ENCODE measurements around the gene RMND5B. TPM values are rescaled to one million over a fixed set of nuclear protein-coding genes. Genes with fewer than 3 reads are reported as not detected.
"Not testable (repeated sequence)": the region's sequence is repeated elsewhere in the genome, so short reads cannot be mapped to it uniquely, and the experiment has no call there.

RMND5B gene
- total RNA-seq (2014; rRNA removed; shearing (Covaris generic)), result 15.8 and 17.6 TPM in 2 replicates

- peak; percentile 75 for DNase-seq (ENCODE audit: low read depth)
These were observed at the start of gene RMND5B for GRCh38 chr5:178130576-178131445. RMND5B (plus strand) TSS chr5:178131014; CDS start chr5:178138120, 7,106 bp downstream.

DNA sequence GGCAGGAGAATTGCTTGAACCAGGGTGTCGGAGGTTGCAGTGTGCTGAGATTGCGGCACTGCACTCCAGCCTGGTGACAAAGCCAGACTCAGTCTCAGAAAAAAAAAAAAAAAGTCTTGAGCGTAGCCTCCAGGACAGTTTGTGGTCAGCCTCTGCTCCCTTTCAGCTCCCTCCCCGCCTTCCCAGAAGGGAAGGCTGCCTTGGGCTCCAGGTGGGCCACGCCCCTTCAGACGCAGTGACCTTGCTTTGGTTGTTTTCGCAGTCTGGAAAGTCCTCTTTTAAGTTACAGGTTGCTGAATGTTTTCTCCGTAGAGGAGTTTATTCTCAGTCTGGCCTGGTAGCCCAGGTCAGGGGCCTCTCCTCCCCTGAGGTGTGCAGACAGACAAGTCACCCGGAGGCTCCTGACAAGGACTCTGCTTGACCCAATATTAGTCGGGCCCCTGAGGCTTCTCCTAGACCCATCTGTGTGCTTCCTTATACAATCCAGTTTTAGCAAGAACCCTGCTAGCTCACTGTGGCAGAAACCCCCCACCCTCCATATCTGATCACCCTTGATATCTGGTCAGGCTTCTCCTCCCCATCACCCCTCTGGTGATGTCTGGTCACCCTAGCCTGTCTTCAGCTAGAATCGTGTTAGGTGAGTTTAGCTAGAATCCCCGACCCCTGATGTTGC lies 49.1 kb upstream of the RMND5B start:
- DNase-seq (ENCODE audit: low read depth), result no peak

- DNase-seq (ENCODE audit: low read depth), result peak; percentile 30
These were observed 46.9 kb upstream of the RMND5B start for GRCh38 chr5:178083922-178084321.

DNA sequence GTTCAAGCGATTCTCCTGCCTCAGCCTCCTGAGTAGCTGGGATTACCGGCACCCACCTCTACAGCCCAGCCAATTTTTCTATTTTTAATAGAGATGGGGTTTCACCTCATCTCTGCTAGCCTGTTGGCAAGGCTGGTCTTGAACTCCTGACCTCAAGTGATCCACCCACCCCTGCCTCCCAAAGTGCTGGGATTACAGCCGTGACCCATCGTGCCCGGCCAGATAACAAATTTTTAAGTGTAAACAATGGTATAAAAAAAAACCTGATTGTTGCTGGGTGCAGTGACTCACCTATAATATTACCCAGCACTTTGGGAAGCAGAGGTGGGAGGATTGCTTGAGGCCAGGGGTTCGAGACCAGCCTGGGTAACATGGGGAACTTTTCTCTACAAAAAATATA lies 45.5 kb upstream of the RMND5B start:
- peak; percentile 29 for DNase-seq (ENCODE audit: low read depth)

DNA sequence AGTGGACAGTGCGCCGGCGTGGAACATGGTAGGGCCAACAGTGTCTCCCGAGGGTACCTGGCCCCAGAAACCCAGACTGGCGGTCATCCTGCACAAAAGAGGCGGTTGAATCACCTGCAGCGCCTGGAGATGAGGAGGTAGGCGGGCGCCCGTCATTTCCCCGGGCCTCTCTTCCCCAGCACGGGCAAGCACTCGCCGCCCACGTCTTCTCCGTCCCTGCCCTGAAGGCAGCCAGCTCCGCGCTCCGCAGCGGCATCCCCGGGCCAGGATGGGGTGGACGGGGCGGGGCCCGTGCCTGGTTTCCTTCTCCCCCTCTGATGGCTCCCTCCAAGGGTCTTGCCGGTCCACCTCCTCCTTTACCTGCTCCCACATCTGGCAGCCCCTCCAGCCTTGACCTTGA lies 44.5 kb upstream of the RMND5B start:
- no peak for DNase-seq (ENCODE audit: low read depth)

GRCh38 chr5:178087199-178087598 lies 43.6 kb upstream of the RMND5B start:
- DNase-seq (ENCODE audit: low read depth), result not testable (repeated sequence)

DNA sequence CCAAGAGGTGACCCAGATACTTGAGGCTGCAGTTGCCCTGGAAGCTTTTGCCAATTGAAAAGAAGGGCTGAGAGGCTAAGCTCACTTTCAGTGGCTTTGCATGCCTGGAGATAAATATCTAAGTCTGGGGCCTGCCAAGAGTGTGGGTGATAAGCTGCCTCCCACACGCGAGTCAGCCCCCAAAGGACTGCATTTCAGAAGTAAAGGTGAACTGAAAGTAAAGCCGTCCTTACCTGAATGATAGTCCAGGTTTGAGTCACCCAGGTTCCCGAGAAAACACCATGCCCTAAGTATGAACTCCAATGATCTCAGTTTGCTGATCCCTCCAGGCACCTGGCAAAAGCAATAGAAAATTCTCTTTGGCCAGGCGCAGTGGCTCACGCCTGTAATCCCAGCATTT lies 40.0 kb upstream of the RMND5B start:
- no peak for DNase-seq (ENCODE audit: low read depth)

DNA sequence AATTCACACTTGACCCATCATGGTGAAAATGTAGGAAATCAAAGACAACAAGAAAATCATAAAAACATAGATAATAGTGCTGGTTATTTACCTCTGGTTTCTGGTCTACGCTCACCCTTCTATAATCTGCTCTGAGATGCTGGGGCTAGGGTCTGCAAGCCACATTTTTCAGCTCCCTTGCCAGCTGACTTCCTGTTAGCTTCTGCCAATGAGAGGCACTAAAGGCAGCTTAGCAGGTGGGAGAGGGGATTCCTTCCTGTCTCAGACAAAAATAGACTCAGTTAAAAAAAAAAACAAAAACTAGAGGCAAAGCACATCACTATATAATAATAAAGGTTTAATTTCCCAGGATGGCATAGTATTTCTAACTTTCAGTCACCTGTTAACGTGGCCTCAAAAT lies 37.7 kb upstream of the RMND5B start:
- DNase-seq (ENCODE audit: low read depth), result no peak

GRCh38 chr5:178094345-178094744 lies 36.5 kb upstream of the RMND5B start:
- no peak for DNase-seq (ENCODE audit: low read depth)

GRCh38 chr5:178098685-178099084 lies 32.1 kb upstream of the RMND5B start:
- no peak for DNase-seq (ENCODE audit: low read depth)

- no peak for DNase-seq (ENCODE audit: low read depth)
These were observed 27.2 kb upstream of the RMND5B start for GRCh38 chr5:178103612-178104011.

GRCh38 chr5:178104492-178104891 lies 26.3 kb upstream of the RMND5B start:
- DNase-seq (ENCODE audit: low read depth), result no peak

- no peak for DNase-seq (ENCODE audit: low read depth)
These were observed 24.7 kb upstream of the RMND5B start for GRCh38 chr5:178106086-178106485.

DNA sequence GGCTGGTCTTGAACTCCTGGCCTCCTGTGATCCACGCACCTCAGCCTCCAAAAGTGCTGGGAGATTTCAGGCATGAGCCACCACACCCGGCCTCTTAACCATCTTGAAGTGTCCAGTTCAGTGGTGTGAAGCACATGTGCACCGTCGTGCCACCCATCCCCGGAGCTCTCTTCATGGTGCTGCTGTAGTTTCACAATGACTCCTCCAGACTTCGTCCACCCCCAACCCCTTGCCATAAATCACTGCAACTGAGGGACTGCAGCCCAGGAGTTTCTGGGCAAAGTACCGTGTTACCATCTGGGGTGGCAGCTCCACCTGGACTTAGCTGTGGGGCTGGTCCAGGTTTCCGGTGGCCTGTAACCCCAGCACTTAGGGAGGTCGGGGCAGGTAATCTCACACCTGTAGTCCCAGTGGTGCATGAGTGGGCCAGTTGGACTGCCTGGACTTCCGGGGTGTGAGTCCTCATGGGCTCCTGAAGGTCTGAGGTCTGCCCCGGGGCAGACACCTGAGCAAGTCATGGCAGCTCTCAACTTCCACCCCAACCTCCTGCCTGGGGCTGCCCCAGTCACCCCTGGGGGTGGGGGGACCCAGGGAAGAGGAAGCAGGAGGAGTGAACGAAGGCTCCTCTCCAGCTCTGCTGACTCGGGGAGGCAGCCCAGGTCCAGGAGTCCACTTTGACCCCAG lies 24.1 kb upstream of the RMND5B start:
- no peak for DNase-seq (ENCODE audit: low read depth)

DNA sequence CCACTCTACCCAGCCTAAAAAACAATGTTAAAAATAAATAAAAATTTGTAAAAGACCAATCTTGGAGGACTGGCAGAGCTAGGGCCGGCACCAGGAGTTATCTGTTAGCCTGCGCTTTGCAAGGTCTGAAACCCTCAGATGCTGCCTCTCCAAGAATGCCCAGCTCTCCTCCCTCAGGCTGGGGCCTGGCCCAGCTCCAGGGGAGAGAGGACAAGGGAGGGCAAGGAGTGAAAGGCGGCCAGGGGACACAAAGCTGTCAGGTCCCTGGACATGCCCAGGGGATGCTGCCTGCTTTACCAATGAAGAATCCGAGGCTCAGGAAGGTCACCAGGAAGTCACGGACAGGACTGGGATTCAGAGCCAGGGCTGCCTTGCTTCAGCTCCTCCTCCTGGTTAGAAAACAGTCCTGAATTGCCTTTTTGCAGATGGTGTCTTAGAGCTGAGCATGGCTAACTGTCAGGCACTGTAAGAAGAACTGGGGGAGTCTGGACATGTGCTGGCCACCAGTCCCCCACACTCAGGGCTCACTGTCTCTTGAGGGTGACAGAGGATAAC lies 23.0 kb upstream of the RMND5B start:
- DNase-seq (ENCODE audit: low read depth), result no peak

- DNase-seq (ENCODE audit: low read depth), result no peak
These were observed 22.4 kb upstream of the RMND5B start for GRCh38 chr5:178108446-178108845.

- no peak for DNase-seq (ENCODE audit: low read depth)
These were observed 21.8 kb upstream of the RMND5B start for GRCh38 chr5:178108966-178109365.

DNA sequence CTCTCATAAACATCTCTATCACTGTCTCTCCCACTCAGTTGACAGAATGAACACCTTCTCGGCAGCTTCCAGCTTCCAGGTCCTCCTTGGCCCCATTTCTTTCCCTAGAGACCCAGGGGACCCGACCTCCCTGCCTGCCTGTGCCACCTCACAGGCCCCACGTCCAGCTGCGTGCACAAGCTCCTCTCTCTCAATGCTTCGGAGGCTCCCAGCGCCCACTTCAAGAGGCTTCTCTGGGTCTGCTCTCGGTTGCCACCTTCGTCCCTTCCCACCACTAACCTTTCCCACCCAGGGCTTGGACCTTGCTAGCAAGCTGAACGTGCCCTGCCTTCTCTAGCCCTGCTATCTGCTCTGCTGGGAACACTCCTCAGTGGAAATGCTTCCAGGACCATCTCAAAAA lies 20.3 kb upstream of the RMND5B start:
- DNase-seq (ENCODE audit: low read depth), result no peak

DNA sequence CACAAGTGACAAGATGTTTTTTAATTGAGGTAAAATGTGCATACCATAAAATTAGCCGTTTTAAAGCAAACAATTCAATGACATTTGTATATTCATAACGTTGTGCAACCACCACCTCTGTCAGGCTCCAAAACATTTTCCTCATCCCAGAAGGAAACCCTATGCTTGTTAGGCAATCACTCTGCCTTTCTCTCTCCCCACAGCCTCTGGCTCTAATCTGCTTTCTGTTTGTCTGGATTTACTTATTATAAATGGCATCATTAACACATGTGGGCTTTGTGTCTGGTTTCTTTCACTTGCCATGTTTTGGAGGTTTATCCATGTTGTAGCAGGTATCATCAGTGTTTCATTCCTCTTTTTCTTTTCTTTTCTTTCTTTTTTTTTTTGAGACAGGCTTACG lies 18.9 kb upstream of the RMND5B start:
- DNase-seq (ENCODE audit: low read depth), result no peak

DNA sequence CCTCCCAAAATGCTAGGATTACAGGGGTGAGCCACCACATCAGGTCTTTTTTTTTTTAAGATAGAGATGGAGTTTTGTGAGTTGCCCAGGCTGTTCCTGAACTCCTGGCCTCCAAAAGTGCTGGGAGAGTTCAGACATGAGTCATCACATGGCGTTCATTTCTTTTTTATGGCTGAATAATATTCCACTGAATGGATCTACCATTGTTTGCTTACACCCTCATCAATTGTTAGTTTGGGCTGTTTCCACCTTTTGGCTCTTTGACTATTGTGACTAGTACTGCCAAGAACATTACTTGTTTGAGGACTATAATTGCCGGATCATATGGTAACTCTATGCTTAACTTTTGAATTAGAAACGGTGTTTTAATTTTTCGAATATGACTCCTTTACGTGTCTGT lies 18.3 kb upstream of the RMND5B start:
- no peak for DNase-seq (ENCODE audit: low read depth)

DNA sequence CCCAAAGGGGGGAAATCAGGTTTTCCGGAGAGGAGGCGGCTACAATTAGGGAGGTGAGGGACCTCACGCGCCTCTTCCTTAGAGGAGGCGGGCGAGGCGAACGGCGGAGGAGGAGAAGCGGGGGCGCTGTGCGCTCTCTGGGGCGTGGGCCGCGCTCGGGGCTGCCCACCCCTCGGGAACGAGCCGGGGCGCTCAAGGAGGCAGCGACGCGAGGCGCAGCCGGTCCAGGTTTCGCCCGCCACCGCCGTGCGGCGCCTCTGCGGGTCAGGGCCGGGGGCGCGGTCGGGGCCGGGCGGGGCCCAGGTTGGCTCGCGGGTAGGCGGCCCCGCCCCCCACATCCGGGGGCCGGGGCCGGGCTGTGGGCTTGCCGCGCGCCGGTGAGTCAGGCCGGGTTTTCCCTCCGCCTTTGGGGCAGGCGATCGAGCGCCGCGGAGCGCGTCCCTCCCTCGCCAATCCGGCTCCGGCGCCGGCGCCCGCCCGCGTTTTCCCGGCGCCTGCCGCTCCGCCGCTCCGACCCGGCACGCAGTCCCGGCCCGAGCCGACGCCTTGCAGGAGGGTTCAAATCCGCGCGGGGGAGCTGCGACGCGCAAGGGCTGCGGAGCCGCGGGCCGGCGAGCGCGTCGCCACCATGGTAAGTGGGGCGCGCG lies 17.6 kb upstream of the RMND5B start, which contains the start of gene N4BP3:
N4BP3 (plus strand) TSS at position 392 of the 647 bp plus-strand sequence. CDS start 6,052 bp downstream, outside the sequence.
- DNase-seq (ENCODE audit: low read depth), result peak; percentile 32
